SKM-1 (cell line): ENCODE data around the gene HBS1L.
"Not testable (repeated sequence)": the region's sequence is repeated elsewhere in the genome, so short reads cannot be mapped to it uniquely, and the experiment has no call there.

Experiments used
- DNase-seq: peaks from one replicate; lab custom pipeline; 2025; ENCODE audit not compliant: unreplicated experiment; lab: John Stamatoyannopoulos, UW

HBS1L gene

DNA sequence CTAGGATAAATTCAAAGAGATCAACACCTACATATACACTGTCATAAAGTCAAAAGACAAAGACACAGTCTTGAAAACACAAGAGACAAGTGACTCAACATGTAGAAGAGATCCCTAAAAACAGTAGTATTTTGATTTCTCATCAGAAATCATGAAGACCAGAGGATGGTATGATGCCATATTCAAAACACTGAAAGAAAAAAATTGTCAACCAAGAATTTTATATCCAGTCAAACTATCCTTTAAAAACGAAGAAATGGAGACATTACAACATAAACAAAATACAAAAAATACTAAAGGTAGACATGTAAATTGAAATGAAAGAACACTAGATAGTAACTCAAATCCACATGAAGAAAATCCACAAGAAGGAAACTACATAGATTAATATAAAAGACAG is 27.3 kb upstream of the HBS1L start:
- no peak for DNase-seq

DNA sequence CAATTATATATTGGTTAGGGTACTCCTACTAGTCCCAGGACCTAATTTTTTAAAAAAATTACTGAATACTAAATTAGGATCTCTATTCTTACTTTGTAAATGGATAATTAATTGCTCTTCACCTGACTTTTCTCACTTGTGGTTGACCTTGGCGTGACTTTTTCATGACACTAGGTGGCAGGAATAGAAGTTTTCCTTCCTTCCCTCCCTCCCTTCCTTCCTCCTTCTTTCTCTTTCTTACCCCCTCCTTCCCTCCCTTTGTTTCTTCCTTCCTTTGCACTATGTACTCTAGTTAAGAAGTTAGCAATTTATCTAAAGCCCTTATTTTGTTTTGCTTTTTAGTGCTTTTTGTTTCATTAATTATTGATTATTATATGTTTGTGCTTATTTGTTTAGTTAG is 20.4 kb upstream of the HBS1L start:
- DNase-seq = no peak

DNA sequence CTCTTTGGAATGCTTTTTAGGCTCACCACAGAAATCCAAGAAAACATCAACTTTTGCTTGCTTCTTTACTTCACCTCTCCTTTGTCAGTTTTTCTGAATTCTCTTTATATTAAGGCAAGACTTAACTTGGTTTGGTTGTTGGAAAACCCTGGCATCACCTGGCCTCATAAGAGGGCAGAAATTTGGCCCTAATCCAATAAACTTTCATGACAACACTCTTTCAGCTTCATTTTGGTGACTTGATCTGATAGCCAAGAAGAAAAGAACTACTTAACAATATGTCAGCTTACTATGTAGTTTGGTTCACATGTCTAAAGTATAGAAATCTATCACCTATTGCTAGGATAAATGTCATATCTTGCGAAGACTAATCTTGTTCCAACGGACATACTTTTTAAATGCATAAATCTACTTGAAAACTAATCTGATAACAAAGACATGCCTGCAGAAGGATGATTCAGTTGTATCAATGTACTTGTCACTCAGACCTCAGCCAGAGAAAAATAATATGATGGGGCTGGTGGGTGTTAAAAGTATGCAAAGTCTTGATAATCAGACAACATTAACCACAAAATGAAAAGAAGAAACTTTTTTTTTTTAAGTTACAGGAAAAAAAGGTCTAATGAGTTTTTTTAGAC is 19.3 kb upstream of the HBS1L start:
- DNase-seq = no peak

DNA sequence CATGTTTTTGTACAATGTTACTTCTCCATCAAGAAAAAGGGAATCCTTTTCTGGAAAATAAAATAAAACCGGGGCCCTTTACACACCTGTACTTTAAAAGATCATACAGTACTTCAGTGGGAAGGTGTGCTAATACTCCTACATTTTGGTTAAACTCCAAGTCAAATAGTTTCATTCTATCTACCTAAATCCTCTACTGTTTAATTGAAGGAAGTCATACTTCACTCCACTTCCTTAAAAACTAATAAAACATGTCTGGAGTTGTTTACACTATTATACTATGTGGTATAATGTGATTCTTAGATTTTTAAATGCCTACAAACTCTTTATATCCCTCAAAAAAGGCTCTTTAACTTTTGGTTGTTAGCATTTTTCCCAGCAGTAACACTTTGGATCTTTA is 18.6 kb upstream of the HBS1L start:
- no peak for DNase-seq

DNA sequence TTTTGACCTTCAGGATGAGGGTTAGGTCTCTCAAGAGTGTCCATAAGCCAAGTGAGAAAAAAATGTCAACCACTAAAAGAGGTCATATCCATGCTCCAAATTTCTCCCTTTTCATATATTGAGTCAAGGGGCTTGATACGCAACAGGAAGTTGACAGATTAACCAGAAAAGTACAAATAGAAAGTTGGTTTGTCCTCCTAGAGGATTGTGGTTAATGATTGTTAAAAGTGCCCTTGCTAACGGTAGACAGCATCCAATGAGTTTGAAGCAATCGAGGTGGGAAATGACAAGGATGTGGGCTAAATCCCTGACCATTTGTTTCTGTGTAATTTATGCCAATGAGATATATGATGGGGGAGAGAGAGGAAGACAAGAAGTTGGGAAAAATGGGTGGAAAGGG is 18.1 kb upstream of the HBS1L start:
- DNase-seq = no peak

DNA sequence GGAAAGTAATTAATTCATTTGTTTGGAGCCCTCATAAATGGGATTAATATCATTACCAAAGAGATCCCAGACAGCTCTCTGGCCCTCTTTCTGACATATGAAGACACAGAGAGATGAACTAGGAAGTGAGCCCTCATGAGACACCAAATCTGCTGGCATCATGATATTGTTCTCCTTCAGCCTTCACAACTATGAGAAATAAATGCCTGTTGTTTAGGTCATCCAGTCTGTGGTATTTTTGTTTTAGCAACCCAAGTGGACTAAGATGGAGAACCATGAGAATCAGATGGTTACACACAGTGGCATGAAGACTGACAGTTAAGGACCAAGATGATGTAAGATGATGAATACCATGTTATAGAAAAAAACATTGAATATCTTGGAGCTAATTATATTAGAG is 16.9 kb upstream of the HBS1L start:
- no peak for DNase-seq

DNA sequence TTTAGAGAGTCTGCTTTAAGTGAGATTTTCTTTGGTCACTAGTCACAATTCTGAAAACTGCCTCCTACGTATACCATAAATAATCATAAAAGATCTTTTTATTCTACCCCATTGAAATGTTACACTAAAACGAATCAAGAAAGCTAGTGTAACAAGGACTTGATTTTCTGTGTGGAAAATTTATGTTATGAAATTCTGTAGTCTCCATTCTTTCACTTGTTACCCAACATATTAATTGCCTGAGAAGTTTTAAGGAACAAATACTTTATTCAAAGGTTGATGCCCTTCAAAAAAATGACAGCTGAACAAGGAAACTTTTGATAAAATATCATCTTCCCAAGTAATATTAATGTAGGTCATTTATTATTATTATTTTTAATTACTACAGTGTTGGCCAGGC is 13.3 kb upstream of the HBS1L start:
- no peak for DNase-seq

DNA sequence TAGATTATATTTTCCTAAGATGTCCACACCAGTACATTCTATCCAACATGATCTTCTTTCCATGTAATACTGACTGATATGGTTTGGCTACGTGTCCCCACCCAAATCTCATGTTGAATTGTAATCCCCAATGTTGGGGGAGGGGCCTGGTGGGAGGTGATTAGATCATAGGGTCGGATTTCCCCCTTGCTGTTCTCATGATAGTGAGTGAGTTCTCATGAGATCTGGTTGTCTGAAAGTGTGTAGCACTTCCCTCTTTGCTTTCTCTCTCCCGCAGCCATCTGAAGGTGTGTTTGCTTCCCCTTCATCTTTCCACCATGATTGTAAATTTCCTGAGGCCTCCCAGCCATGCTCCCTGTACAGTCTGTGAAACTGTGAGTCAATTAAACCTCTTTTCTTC is 12.2 kb upstream of the HBS1L start:
- no peak for DNase-seq

DNA sequence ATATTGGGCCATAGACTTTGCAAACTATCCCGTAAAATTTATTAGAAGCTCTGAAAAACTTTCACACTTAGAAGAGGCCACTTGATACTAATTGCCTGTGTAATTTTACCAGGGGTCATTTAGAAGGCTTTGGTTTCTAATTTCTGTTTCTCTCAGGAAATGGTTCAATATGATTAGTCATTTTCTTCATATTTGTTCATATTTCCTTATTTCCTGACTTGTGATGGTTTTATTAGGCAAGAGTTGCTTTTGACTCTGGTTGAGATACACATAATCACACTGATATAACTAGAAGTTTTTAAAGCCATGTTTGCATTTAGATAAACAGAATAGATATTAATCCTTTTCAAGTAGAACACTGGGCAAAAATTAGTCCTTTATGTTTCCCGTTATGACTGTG is 11.8 kb upstream of the HBS1L start:
- DNase-seq = no peak

DNA sequence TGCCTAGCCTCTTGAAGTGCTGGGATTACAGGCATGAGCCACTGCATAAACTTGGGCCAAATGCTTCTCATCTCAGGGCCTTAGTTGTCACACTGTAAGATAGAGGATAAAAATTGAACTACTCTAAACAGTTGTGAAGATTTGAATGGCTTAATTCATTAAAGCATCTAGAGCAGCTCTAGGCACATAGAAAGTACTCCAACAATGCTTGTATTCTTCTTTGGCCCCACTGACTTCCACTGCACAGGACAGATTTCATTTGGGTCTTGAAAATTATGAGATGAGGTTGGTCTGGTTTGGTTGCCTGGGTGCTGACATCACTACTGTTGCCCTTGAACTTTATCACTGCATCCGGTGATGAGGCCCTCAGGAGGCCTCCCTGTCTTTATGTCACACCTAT is 10.0 kb upstream of the HBS1L start:
- DNase-seq = no peak

DNA sequence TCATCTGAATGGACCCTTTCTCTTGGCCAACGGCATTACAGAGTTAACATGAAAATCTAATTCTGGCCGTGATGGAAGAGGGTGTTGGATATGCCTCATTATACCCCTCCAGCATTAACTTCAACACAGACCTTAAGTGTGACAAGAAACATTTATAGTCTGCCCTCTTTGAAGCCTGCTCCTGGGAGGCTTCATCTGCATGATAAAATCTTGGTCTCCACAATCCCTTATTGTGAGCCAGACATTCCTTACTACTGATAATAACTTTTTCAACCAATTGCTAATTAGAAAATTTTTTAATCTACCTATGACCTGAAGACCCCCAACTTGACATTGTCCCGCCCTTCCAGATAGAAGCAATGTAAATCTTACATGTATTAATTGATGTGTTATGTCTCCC is 9.3 kb upstream of the HBS1L start:
- no peak for DNase-seq

DNA sequence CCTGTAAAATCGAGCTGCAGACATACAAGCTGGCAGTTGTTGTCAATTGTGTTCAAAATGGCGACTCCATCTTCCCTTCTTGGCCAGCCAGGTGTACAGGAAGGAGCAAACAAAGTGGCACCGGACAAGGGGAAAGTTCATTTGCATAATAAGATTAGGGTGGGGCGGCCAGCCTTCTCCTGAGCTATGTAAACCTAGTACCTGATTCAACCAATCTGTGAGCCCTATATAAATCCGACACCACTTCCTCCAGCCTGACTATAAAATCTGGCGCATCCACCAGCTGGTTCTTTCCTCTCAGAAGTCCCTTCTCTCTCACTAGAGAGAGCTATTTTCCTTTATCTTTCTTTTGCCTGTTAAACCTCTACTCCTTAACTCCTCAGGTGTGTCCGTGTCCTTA is 8.1 kb upstream of the HBS1L start:
- no peak for DNase-seq

DNA sequence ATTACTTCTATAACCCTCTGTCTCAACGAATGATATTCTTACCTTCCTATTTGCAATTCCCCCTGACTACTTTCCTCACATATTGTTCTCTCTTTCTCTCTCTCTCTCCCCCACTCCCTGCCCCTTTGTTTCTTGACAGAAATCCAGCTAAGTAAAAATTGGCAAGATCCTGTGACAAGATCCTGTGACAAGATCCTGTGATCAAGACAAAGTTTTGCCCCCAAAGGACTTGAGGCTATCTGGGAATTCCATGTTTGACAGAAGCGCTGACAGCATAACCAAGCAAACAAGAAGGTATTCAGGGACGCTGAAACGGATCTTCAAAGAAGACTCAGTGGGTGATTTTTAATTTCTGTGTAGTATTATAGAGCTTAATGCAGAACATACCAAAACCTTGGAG is 5.5 kb upstream of the HBS1L start:
- DNase-seq = no peak

DNA sequence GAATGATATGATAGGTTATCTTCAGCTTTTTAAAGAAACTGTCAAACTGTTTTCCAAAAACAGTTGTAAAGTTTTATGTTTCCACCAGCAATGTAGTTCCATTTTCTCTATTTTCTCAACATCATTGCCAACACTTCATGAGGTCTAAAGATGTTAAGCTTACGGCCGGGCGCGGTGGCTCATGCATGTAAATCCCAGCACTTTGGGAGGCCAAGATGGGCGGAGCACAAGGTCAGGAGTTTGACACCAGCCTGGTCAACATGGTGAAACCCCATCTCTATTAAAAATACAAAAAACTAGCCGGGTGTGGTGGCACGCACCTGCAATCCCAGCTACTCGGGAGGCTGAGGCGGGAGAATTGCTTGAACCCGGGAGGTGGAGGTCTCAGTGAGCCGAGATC is 3.7 kb upstream of the HBS1L start:
- not testable (repeated sequence) for DNase-seq

DNA sequence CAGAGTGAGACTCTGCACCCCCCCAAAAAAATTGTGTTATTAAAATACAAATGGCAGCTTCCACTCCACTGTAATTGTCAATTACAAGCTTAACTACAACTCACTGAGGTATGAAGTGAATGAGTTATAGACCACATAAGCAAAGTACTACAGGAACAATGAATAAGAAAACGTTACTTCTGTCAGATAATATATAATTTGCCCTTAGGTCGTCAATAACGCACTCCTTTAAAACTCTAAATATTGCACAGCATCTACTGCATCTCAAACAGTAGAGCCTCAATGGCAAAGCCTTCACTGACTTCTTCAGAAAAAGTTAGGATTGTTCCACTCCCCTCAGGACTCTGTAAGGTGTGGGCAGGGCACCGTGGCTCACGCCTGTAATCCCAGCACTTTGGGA is 2.0 kb upstream of the HBS1L start:
- DNase-seq = no peak

DNA sequence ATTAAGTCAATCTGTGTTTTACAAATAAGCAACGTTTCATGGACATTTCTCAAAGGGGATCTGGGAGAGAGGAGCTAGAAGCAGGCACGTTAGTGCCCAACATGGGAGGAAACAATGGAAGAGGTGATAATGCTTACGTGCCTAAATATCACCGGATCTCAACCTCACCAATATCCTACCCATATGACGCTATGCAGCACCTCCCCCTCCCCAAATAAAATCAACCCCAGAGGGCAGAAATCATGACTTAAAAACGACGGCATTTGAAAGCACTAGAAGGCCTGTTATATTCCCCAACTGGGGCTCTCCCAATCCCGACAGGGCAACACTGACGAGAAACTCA is 425 bp downstream of the HBS1L start:
- DNase-seq = no peak

DNA sequence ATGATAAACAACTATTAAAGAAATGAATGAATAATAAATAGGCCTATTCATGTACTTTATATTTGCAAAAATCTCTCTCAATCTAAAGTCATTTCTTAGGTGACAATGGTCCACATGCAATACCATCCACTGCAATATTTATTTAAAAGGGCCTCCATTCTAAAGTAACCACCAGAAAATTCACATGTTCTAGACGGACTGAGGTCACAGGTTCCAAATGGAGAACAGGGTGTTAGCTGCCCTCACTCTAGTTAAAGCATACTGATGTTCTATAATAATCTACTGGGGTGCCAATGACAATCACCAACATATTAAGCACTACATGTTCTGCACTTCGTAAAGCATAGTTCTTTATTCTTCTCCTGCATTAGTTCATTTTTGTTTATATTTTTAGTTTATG is 1.2 kb downstream of the HBS1L start:
- DNase-seq = no peak

DNA sequence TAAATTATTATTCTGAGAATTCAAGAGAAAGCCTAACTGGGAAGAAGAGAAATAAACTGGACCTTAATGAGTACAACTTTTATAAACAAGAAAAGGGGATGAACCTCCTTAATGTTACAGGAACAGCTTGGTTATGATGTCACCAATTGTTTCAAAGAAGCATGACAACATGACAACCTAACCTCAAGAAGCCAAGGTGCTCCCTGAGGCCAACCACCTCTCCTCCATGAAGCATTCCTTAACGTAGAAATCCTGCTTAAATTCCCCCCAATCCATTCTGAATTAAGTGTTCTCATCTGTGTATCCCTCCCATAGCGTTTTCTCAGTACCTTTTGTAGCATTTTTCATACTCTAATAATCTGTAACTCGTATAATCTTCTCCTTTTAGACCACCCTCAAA is 1.7 kb downstream of the HBS1L start:
- DNase-seq = no peak

DNA sequence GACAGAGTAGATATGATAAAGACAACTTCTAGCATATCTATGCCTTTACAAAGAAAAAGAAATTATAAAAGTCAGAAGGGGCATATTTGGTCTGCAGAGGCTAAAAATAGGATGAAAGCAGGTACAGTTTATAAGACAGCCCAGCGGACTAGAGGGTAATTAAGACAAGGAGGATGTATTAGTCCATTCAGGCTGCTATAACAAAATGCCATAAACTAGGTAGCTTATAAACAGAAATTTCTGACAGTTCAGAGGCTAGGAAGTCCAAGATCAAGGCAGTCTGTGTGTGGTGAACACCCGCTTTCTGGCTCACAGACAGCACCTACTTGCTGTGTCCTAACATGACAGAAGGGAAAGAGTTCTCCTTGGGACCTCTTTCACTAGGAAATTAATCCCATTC is 5.7 kb downstream of the HBS1L start:
- DNase-seq = no peak

DNA sequence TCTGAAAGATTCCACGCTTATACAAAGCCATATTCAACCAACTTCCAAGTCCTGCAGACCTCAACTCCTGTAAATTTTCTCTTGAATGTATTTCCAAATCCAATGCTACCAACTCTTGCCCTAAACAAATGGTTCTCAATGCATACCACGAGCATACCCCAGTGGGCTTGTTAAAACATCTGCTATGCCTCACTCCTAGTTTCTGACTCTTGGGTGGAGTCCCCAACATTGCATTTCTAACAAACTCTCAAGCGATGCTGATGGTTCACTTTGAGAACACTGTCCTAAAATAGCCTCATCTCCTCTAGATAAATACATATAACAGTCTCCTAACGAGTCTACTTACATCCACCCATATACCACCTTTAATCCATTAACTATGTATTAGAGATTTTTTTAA is 7.3 kb downstream of the HBS1L start:
- DNase-seq = no peak

DNA sequence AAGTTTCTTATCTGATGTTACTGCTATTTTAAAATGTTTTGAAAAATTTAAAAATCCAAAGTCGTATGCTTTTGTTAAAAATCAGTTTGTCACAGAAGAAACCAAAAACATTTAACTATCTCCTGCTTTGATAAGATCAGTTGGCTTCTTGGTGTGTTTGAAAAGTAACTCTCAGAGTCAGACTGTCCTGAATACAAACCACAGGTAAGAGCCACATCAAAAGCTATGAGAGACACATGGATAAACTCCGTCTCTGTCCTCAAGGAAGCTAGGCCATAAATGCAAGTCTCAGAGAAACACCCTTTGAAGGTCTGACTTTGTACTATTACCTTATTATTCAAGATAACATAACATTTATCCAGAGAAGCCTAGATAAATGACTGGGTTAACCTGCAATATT is 7.7 kb downstream of the HBS1L start:
- no peak for DNase-seq

DNA sequence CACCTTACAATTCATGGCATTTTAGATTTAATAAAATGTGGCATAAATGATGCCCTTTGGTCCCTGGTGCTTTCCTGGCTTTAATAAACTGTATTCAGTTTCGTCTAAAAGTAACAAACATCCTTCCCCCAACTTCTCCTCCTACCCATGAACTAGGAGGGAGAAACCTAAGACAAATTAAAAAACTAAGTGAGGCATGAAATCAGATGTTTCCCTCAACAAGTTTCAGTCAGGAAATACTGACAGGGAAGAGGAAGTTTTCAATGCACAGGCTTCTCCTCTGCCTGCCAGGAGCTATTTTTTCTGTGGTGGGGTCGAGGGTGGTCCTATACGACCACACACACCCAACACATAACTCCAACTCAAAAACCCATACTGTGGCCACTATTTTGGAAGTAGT is 10.0 kb downstream of the HBS1L start:
- DNase-seq = no peak

DNA sequence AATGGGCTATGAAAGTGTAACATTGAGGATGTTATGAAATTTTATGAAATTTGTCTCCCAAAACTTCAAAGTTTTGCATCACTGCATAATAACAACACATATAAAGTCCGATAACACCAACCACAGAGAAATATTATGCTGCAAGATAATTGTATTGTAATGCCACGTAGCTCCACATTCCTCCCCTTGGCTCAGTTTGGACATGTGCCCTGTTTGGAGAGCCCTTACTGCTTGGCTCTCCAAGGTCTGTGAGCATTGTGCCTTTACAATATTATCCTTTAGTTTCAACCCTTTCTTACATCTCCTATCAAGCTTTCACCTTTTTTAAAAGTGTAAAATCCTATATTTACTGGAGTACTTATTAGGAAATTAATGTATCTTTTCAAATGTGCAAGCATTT is 10.8 kb downstream of the HBS1L start:
- DNase-seq = no peak

DNA sequence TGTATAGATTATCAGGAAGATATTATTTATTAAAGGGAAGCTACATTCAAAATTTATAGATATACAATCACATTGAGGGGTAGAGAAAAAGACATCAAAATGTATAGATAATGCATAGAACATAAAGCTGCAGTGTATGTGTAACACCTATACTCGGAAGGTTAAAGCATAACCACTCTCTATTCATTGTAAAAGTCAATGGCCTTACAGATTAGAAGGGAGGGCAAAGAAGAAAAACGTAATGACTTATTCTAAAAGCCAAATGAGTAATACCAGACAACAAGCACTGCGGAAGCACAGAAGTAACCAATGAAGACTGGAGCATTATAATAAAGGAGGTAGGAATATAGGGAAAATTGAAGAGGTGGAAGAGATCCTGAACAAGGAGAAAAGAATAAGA is 11.3 kb downstream of the HBS1L start:
- no peak for DNase-seq
